ACC112 (cell line): ENCODE measurements around the gene CYP39A1.

ENCODE experiments used
- H2AFZ ChIP-seq: fragments of 200-600 bp; sonication (generic); one replicate; pipeline ENCODE4 v1.6.0; 2017; ENCODE audit warnings: antibody characterized with exemption, low read length; ENCODE audit not compliant: unreplicated experiment
- H3K27ac ChIP-seq: fragments of 200-600 bp; sonication (generic); 2 replicates; pipeline ENCODE4 v1.5.1; 2014; ENCODE audit warnings: low read depth, mild to moderate bottlenecking, antibody characterized with exemption, low read length, moderate library complexity
- H3K27me3 ChIP-seq: fragments of 200-600 bp; sonication (generic); 2 replicates; pipeline ENCODE4 v1.6.1; 2014; ENCODE audit warnings: mild to moderate bottlenecking, antibody characterized with exemption, low read length, moderate library complexity, mixed read lengths; ENCODE audit not compliant: insufficient read depth
- H3K36me3 ChIP-seq: fragments of 200-600 bp; sonication (generic); 2 replicates; pipeline ENCODE4 v1.6.1; 2016; ENCODE audit warnings: mild to moderate bottlenecking, antibody characterized with exemption, low read length, moderate library complexity, mixed read lengths; ENCODE audit not compliant: insufficient read depth
- H3K4me1 ChIP-seq: fragments of 200-600 bp; sonication (generic); one replicate; pipeline ENCODE4 v1.6.1; 2016; ENCODE audit warnings: low read length, mixed read lengths; ENCODE audit not compliant: insufficient read depth, unreplicated experiment, control insufficient read depth
- H3K4me3 ChIP-seq: fragments of 200-600 bp; sonication (generic); 2 replicates; pipeline ENCODE4 v1.5.1; 2014; ENCODE audit warnings: mild to moderate bottlenecking, low read depth, low read length
- H3K79me2 ChIP-seq: fragments of 200-600 bp; sonication (generic); one replicate; pipeline ENCODE4 v1.6.0; 2016; ENCODE audit warnings: low read length; ENCODE audit not compliant: control insufficient read depth, unreplicated experiment, insufficient read depth

Gene CYP39A1

GRCh38 chr6:46590765-46591164 is 61.9 kb downstream of the CYP39A1 start:
- Histone ChIP-seq H3K27me3 (no peaks in the 10 kb centered on the region), H3K79me2 (no peaks in the 10 kb centered on the region), H2AFZ (no peak overlapping the region), H3K4me3 (no peak overlapping the region), H3K36me3 (no peaks in the 10 kb centered on the region), H3K4me1 (no peaks in the 10 kb centered on the region), H3K27ac (no peak overlapping the region)

- no peak overlapping the region for H3K4me3 ChIP-seq
- no peaks in the 10 kb centered on the region for H3K79me2 ChIP-seq
- H2AFZ ChIP-seq: no peak overlapping the region
- H3K27ac ChIP-seq: no peak overlapping the region
- H3K27me3 ChIP-seq: no peaks in the 10 kb centered on the region
- H3K4me1 ChIP-seq: no peaks in the 10 kb centered on the region
- no peaks in the 10 kb centered on the region for H3K36me3 ChIP-seq
These were observed 65.7 kb downstream of the CYP39A1 start for GRCh38 chr6:46586906-46587305.

GRCh38 chr6:46584586-46584985 is 68.0 kb downstream of the CYP39A1 start:
- H3K4me1 ChIP-seq: no peaks in the 10 kb centered on the region
- no peaks in the 10 kb centered on the region for H3K27me3 ChIP-seq
- H3K36me3 ChIP-seq: no peaks in the 10 kb centered on the region
- no peak overlapping the region for H2AFZ ChIP-seq
- H3K79me2 ChIP-seq: no peaks in the 10 kb centered on the region
- H3K4me3 ChIP-seq: no peak overlapping the region
- H3K27ac ChIP-seq: no peak overlapping the region

- H3K36me3 ChIP-seq: no peaks in the 10 kb centered on the region
- H3K4me1 ChIP-seq: no peaks in the 10 kb centered on the region
- H3K27ac ChIP-seq: no peak overlapping the region
- no peaks in the 10 kb centered on the region for H3K79me2 ChIP-seq
- no peak overlapping the region for H2AFZ ChIP-seq
- no peaks in the 10 kb centered on the region for H3K27me3 ChIP-seq
- H3K4me3 ChIP-seq: no peak overlapping the region
These were observed 68.9 kb downstream of the CYP39A1 start for GRCh38 chr6:46583721-46584120.

- no peak overlapping the region for H3K27ac ChIP-seq
- H3K27me3 ChIP-seq: no peaks in the 10 kb centered on the region
- H3K4me1 ChIP-seq: no peaks in the 10 kb centered on the region
- H2AFZ ChIP-seq: no peak overlapping the region
- H3K79me2 ChIP-seq: no peaks in the 10 kb centered on the region
- no peak overlapping the region for H3K4me3 ChIP-seq
- no peaks in the 10 kb centered on the region for H3K36me3 ChIP-seq
These were observed 69.5 kb downstream of the CYP39A1 start for GRCh38 chr6:46583081-46583480.

DNA sequence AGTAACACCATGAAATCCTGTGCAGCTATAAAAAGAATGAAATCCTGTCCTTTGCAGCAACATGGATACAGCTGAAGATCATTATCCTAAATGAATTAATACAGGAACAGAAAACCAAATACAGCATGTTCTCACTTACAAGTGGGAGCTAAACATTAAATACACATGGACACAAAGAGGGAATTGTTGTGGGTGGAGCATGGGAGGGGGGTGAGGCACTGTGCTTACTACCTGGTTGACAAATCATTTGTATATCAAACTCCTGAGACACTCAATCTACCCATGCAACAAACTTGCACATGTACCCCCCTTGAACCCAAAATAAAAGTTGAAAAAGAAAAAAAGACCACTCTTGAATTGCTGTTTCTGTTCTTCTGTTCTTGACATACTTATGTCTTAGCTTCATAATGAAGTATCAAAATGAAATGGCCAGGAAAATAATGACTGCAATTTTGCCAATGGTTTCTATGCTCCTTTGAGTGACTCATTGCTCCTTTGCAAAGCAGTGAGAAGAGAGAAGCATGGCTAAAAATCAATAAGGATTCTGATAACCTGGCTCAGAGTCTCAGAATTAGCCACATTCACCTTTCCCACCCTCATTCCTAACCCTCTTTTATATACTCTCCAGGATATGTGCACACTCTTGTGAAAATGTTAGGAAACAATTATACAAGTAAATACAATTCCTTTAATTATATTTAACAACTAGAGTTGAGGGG is 71.0 kb downstream of the CYP39A1 start:
- H3K4me3 ChIP-seq: no peak overlapping the region
- no peak overlapping the region for H2AFZ ChIP-seq
- H3K79me2 ChIP-seq: no peaks in the 10 kb centered on the region
- H3K36me3 ChIP-seq: no peaks in the 10 kb centered on the region
- no peaks in the 10 kb centered on the region for H3K27me3 ChIP-seq
- no peaks in the 10 kb centered on the region for H3K4me1 ChIP-seq
- no peak overlapping the region for H3K27ac ChIP-seq

GRCh38 chr6:46575530-46575929 is 77.1 kb downstream of the CYP39A1 start:
- H3K4me3 ChIP-seq: no peak overlapping the region

GRCh38 chr6:46573140-46573539 is 79.5 kb downstream of the CYP39A1 start:
- no peak overlapping the region for H2AFZ ChIP-seq
- peaks cover 56% of the 10 kb centered on the region for H3K27me3 ChIP-seq
- no peaks in the 10 kb centered on the region for H3K79me2 ChIP-seq
- no peak overlapping the region for H3K4me3 ChIP-seq
- no peaks in the 10 kb centered on the region for H3K36me3 ChIP-seq
- no peak overlapping the region for H3K27ac ChIP-seq
- no peaks in the 10 kb centered on the region for H3K4me1 ChIP-seq

More at GRCh38 chr6:46575530-46575929, 77.1 kb downstream of the CYP39A1 start:
- H3K36me3 ChIP-seq: no peaks in the 10 kb centered on the region
- no peaks in the 10 kb centered on the region for H3K4me1 ChIP-seq
- peaks cover 41% of the 10 kb centered on the region for H3K27me3 ChIP-seq
- no peak overlapping the region for H3K27ac ChIP-seq
- no peak overlapping the region for H2AFZ ChIP-seq
- H3K79me2 ChIP-seq: no peaks in the 10 kb centered on the region

DNA sequence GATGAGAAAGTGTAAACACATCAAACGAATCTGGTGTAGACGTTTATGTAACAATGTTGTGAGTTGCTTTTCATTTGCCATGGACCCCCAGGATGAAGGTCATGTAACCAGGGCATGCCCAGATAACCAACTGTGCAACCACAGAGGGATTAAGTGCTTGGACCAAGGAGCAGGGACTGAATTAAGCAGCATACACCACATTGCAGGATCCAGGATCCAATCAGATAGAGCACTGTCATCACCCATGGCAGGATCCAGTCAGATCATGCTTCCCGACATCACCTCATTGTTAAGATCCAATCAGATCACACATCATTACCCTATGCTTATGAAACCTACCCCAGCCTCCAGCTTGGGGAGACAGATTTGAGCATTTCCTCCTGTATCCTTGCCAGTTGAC is 87.1 kb downstream of the CYP39A1 start:
- no peaks in the 10 kb centered on the region for H3K4me1 ChIP-seq
- H3K36me3 ChIP-seq: no peaks in the 10 kb centered on the region
- no peak overlapping the region for H3K27ac ChIP-seq
- no peak overlapping the region for H3K4me3 ChIP-seq
- no peak overlapping the region for H2AFZ ChIP-seq
- H3K79me2 ChIP-seq: no peaks in the 10 kb centered on the region
- H3K27me3 ChIP-seq: peaks cover 15% of the 10 kb centered on the region

DNA sequence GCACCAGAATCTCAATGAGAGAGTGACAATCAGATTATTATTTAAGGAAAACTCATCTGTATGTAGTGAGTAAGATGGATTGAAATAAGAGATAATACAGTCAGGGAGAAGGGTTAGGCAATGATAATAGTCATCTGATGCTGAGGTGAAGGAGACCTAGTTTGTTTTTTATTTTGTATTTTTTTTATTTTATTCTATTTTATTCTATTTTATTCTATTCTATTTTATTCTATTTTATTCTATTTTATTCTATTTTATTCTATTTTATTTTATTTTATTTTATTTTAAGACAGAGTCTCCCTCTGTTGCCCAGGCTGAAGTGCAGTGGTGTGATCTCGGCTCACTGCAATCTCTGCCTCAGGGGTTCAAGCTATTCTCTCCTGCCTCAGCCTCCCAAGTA is 88.7 kb downstream of the CYP39A1 start:
- Histone ChIP-seq H3K4me1 (no peaks in the 10 kb centered on the region), H3K79me2 (no peaks in the 10 kb centered on the region), H2AFZ (no peak overlapping the region), H3K36me3 (no peaks in the 10 kb centered on the region), H3K27me3 (peaks cover 7% of the 10 kb centered on the region; the same call in 1 of the 2 replicates), H3K27ac (no peak overlapping the region), H3K4me3 (no peak overlapping the region)

DNA sequence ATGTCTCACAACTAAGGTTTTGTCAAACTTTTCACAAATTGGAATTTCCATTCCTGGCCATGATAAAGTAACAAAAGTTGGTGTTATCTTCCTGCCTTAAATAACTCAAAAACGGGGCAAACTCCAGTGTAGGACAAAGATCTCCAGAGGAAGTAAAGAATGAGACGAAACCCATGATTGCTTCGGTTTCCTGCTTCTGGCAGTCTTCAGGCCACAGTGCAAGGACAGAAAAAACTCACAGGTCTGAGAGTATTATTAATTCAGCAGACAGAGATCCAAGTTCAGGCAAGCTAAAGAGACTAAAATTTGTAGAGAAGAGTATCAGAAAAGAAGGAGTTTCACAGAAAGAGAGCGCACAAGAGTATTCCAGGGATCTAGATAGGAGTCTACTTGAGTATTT is 96.6 kb downstream of the CYP39A1 start:
- H3K4me3 ChIP-seq: no peak overlapping the region
- no peak overlapping the region for H3K27ac ChIP-seq
- no peak overlapping the region for H2AFZ ChIP-seq

More for the DNA sequence above, 96.6 kb downstream of the CYP39A1 start:
- Histone ChIP-seq H3K4me1 (no peaks in the 10 kb centered on the region), H3K79me2 (no peaks in the 10 kb centered on the region), H3K36me3 (no peaks in the 10 kb centered on the region), H3K27me3 (0 out of 2 replicates have a peak, but pooled peaks cover 18% of the 10 kb centered on the region)
